ENCODE measurements around the gene NAV2. TPM values are rescaled to one million over a fixed set of nuclear protein-coding genes. Genes with fewer than 3 reads are reported as not detected.

NAV2 gene
- total RNA-seq, 1 experiment from 2014 or later, result 46.3 TPM

GRCh38 chr11:20158597-20159257, 446.1 kb downstream of the NAV2 start:
- H2AFZ ChIP-seq (ENCODE audit: low read length), result no peak overlapping the region
- H3K4me1 ChIP-seq (ENCODE audit: insufficient read depth, low read length), result peaks cover 4% of the 10 kb centered on the region; the same call in 1 of the 2 replicates
- peaks cover 15% of the 10 kb centered on the region for H3K23me2 ChIP-seq (ENCODE audit: insufficient read length, low read depth, low read length, poor library complexity, severe bottlenecking)
- H3K27me3 ChIP-seq (ENCODE audit: insufficient read depth, low read length), result peaks cover 83% of the 10 kb centered on the region
- no peak overlapping the region for H3T11ph ChIP-seq (ENCODE audit: low read length)
- peaks cover 99% of the 10 kb centered on the region for H3K27me3 Mint-ChIP-seq (ENCODE audit: low read depth)
- H3K18ac ChIP-seq (ENCODE audit: insufficient read length, low read depth, low read length), result no peak overlapping the region
- H3K4me2 ChIP-seq (ENCODE audit: insufficient read depth, insufficient read length, low read length), result peak overlapping the region; percentile 7
- H2BK120ac ChIP-seq (ENCODE audit: low read depth, low read length, poor library complexity, severe bottlenecking), result no peak overlapping the region
- H3K14ac ChIP-seq (ENCODE audit: insufficient read depth, low read length), result no peak overlapping the region
- H2BK20ac ChIP-seq (ENCODE audit: low read depth, low read length, poor library complexity, severe bottlenecking), result no peak overlapping the region
- WGBS (ENCODE audit: extremely low coverage, insufficient read length, low lambda C conversion rate), result no CpG with 5 or more reads among the region's 33 CpGs
- H2BK15ac ChIP-seq (ENCODE audit: low read depth, low read length), result no peak overlapping the region
- peaks cover 0 to 6% of the 10 kb centered on the region in 2 experiments; a peak in 1 of 5 replicates for H3K9me3 Mint-ChIP-seq
- H3K27ac ChIP-seq (ENCODE audit: insufficient read length, low read depth, low read length), result no peak overlapping the region
- no peaks in the 10 kb centered on the region for H3K9me3 ChIP-seq (ENCODE audit: control insufficient read depth, low read depth, low read length)
- peak overlapping the region in 1 of 2 experiments; percentile 74; a peak in 3 of 5 replicates for H3K4me3 Mint-ChIP-seq
- H3K4me1 Mint-ChIP-seq, result peaks cover 70 to 82% of the 10 kb centered on the region in 2 experiments
- H2BK12ac ChIP-seq (ENCODE audit: insufficient read length, low read depth, low read length), result no peak overlapping the region
- H4K8ac ChIP-seq (replicated peaks; ENCODE audit: insufficient read length, low read depth, low read length), result no peak overlapping the region
- H3K56ac ChIP-seq (ENCODE audit: insufficient read length, low read depth, low read length), result no peak overlapping the region
- peaks cover 6% of the 10 kb centered on the region for H4K20me1 ChIP-seq (ENCODE audit: control insufficient read depth, insufficient read depth, insufficient read length)
- no peak overlapping the region for H3K23ac ChIP-seq (ENCODE audit: insufficient read length, low read depth, low read length)
- H2AK5ac ChIP-seq (ENCODE audit: insufficient read length, low read length), result no peak overlapping the region
- no peak overlapping the region; a peak in 2 of 7 replicates for H3K27ac Mint-ChIP-seq
- no peak for TF ChIP-seq CTCF (conservative IDR thresholded peaks at IDR 0.05)
- no peak overlapping the region for H4K91ac ChIP-seq (ENCODE audit: insufficient read length, low read depth, low read length)
- no peak overlapping the region for H4K5ac ChIP-seq (ENCODE audit: insufficient read length, low read depth, low read length)
- H3K36me3 Mint-ChIP-seq (ENCODE audit: insufficient read depth in 1 of 3, low read depth in 3 of 3), result no peaks in the 10 kb centered on the region; a peak in 2 of 7 replicates
- no peaks in the 10 kb centered on the region for H3K79me2 ChIP-seq (ENCODE audit: insufficient read depth, low read length)
- DNase-seq, result peak; percentile 84
- H3K79me1 ChIP-seq (ENCODE audit: insufficient read depth, low read depth, low read length, poor library complexity, severe bottlenecking), result no peaks in the 10 kb centered on the region
- no peak overlapping the region for H3K9ac ChIP-seq (ENCODE audit: extremely low read depth, insufficient read length, low read length)
- H2BK5ac ChIP-seq (ENCODE audit: insufficient read length, low read length), result no peak overlapping the region
- no peak overlapping the region for H3K4ac ChIP-seq (ENCODE audit: low read depth, low read length)
